IMR-90 (cell line): ENCODE data around the gene CD79A. TPM values are rescaled to one million over a fixed set of nuclear protein-coding genes. Genes with fewer than 3 reads are reported as not detected.

Source experiments
- ATAC-seq: fragments of 200-7000 bp; cut with Tn5 transposase; 2 replicates; pipeline ENCODE4 v1.9.1; 2020; ENCODE audit warnings: low read depth, mild to moderate bottlenecking, moderate library complexity
- BruUV-seq: library from RNA; stranded (reverse); fragments of 400-500 nt; replicated peaks from 2 replicates; lab custom pipeline; 2021; lab: Mats Ljungman, UMichigan
- CTCF ChIA-PET: fragments of 300-600 bp; formaldehyde crosslinking; extraction: SDS; loops from one replicate; lab custom pipeline; 2021; ENCODE audit warnings: antibody characterized with exemption; lab: Yijun Ruan, JAX
- POLR2A ChIA-PET: fragments of 300-600 bp; sonication (Branson Sonifier 250); formaldehyde crosslinking; loops from one replicate; lab custom pipeline; 2022; ENCODE audit warnings: antibody characterized with exemption; ENCODE audit not compliant: unreplicated experiment; lab: Charles Lee
- DNase-seq: peaks from one replicate; pipeline ENCODE4 v3.0.0; 2013
- H2AFZ ChIP-seq: replicated peaks from 2 replicates; pipeline ENCODE3; 2013; ENCODE audit warnings: low read length, mild to moderate bottlenecking; ENCODE audit not compliant: poor library complexity
- H2AK5ac ChIP-seq: 2 replicates; pipeline ENCODE4 v1.6.1; 2013; ENCODE audit warnings: low read depth, low read length, inconsistent platforms
- H2AK9ac ChIP-seq: replicated peaks from 2 replicates; pipeline ENCODE3; 2013; ENCODE audit warnings: mild to moderate bottlenecking, low read depth, low read length, moderate library complexity; ENCODE audit not compliant: poor library complexity
- H2BK120ac ChIP-seq: 2 replicates; pipeline ENCODE4 v1.6.1; 2013; ENCODE audit warnings: low read depth, low read length, inconsistent platforms
- H2BK15ac ChIP-seq: 3 replicates; pipeline ENCODE4 v1.6.1; 2013; ENCODE audit warnings: low read depth, low read length, inconsistent platforms
- H2BK20ac ChIP-seq: 2 replicates; pipeline ENCODE4 v1.6.1; 2013; ENCODE audit warnings: low read depth, mild to moderate bottlenecking, inconsistent platforms, low read length, moderate library complexity
- H2BK5ac ChIP-seq: 2 replicates; pipeline ENCODE4 v1.6.1; 2013; ENCODE audit warnings: mild to moderate bottlenecking, low read depth, low read length, inconsistent platforms; ENCODE audit not compliant: poor library complexity, severe bottlenecking
- H3K14ac ChIP-seq: replicated peaks from 2 replicates; pipeline ENCODE4 v1.6.1; 2013; ENCODE audit warnings: low read depth, low read length, inconsistent platforms
- H3K18ac ChIP-seq: 2 replicates; pipeline ENCODE4 v1.6.1; 2013; ENCODE audit warnings: low read depth, low read length, control low read depth
- H3K23ac ChIP-seq: 2 replicates; pipeline ENCODE4 v1.6.1; 2013; ENCODE audit warnings: low read depth, low read length, inconsistent platforms
- H3K27ac ChIP-seq: 2 replicates; pipeline ENCODE4 v1.5.1; 2013; ENCODE audit warnings: mild to moderate bottlenecking, control low read depth, low read length; ENCODE audit not compliant: insufficient read depth
- H3K27me3 ChIP-seq: 2 replicates; pipeline ENCODE4 v1.6.1; 2013; ENCODE audit warnings: low read length; ENCODE audit not compliant: control insufficient read depth, insufficient read depth
- H3K36me3 ChIP-seq: 2 replicates; pipeline ENCODE4 v1.6.1; 2013; ENCODE audit warnings: low read length, mixed read lengths; ENCODE audit not compliant: control insufficient read depth, insufficient read depth
- H3K4ac ChIP-seq: 2 replicates; pipeline ENCODE4 v1.6.1; 2013; ENCODE audit warnings: low read depth, low read length, inconsistent platforms
- H3K4me1 ChIP-seq: 2 replicates; pipeline ENCODE4 v1.6.1; 2013; ENCODE audit warnings: low read length, mixed read lengths; ENCODE audit not compliant: control insufficient read depth, insufficient read depth
- H3K4me2 ChIP-seq: 2 replicates; pipeline ENCODE4 v1.6.1; 2013; ENCODE audit warnings: low read depth, mild to moderate bottlenecking, control low read depth, low read length, moderate library complexity
- H3K4me3 ChIP-seq: 2 replicates; pipeline ENCODE4 v1.5.1; 2013; ENCODE audit warnings: low read depth, mild to moderate bottlenecking, control low read depth, low read length, moderate library complexity; ENCODE audit not compliant: insufficient read depth
- H3K56ac ChIP-seq: 2 replicates; pipeline ENCODE4 v1.6.1; 2013; ENCODE audit warnings: low read length, inconsistent platforms; ENCODE audit not compliant: insufficient read depth; ENCODE audit errors: extremely low read depth
- H3K79me1 ChIP-seq, 2 experiments: 2 replicates each; pipeline ENCODE4 v1.6.1; 2013; ENCODE audit warnings: low read length in 2 of 2, inconsistent platforms in 1 of 2, low read depth in 1 of 2
- H3K9ac ChIP-seq: 2 replicates; pipeline ENCODE4 v1.6.1; 2013; ENCODE audit warnings: low read depth, low read length, control low read depth
- H3K9me1 ChIP-seq: 2 replicates; pipeline ENCODE4 v1.6.1; 2013; ENCODE audit warnings: low read length, inconsistent platforms; ENCODE audit not compliant: insufficient read depth
- H3K9me3 ChIP-seq: 2 replicates; pipeline ENCODE4 v1.6.1; 2013; ENCODE audit warnings: low read length; ENCODE audit not compliant: control insufficient read depth, insufficient read depth
- H4K20me1 ChIP-seq: 2 replicates; pipeline ENCODE4 v1.6.1; 2013; ENCODE audit warnings: low read length, inconsistent platforms; ENCODE audit not compliant: insufficient read depth
- H4K5ac ChIP-seq: 2 replicates; pipeline ENCODE4 v1.6.1; 2013; ENCODE audit warnings: mild to moderate bottlenecking, low read depth, low read length, control low read depth
- H4K8ac ChIP-seq, 2 experiments: 2 replicates each; pipeline ENCODE4 v1.6.1; 2013; ENCODE audit warnings: low read depth in 2 of 2, low read length in 2 of 2, control low read depth in 1 of 2, inconsistent platforms in 1 of 2
- H4K91ac ChIP-seq: 2 replicates; pipeline ENCODE4 v1.6.1; 2013; ENCODE audit warnings: low read depth, low read length, inconsistent platforms; ENCODE audit not compliant: insufficient read depth
- CHD1 ChIP-seq: IDR thresholded peaks from 2 replicates; pipeline ENCODE4 v1.6.1; 2012; ENCODE audit warnings: low read depth, low read length, improper control_type of control experiment
- MAFK ChIP-seq: IDR thresholded peaks from 2 replicates; pipeline ENCODE4 v1.6.1; 2012; ENCODE audit warnings: low read depth, low read length, improper control_type of control experiment
- MAZ ChIP-seq: IDR thresholded peaks from 2 replicates; pipeline ENCODE4 v1.6.1; 2012; ENCODE audit warnings: low read depth, mild to moderate bottlenecking, low read length, improper control_type of control experiment, moderate library complexity, borderline replicate concordance
- NFE2L2 ChIP-seq: fragments of 150-350 bp; IDR thresholded peaks from 2 replicates; pipeline ENCODE4 v1.6.1; 2016; ENCODE audit warnings: low read depth, mild to moderate bottlenecking, low read length
- RCOR1 ChIP-seq: IDR thresholded peaks from 2 replicates; pipeline ENCODE4 v1.6.1; 2012; ENCODE audit warnings: mild to moderate bottlenecking, low read length, improper control_type of control experiment; ENCODE audit not compliant: insufficient replicate concordance
- WGBS, 2 experiments: methylation state at CpG; one replicate each; pipeline versions ENCODE4 v1.1.5 to v1.1.7; 2013; ENCODE audit warnings: missing lambda C conversion rate in 2 of 2; ENCODE audit not compliant: insufficient read length in 1 of 2; ENCODE audit errors: extremely low coverage in 2 of 2; 5-methylcytosine and 5-hydroxymethylcytosine counted together
- dilution Hi-C: fragments of 300-500 bp; cut with HindIII; formaldehyde crosslinking; loops from one replicate; pipeline ENCODE4 v1.14.3; 2018; ENCODE audit warnings: low sequenced_read_pairs; ENCODE audit not compliant: unreplicated experiment
- in situ Hi-C: fragments of 300-500 bp; cut with MboI; formaldehyde crosslinking; loops from 3 replicates; pipeline ENCODE4 v1.14.3; 2019; ENCODE audit warnings: low sequenced_read_pairs, inconsistent platforms, mixed read lengths
- intact Hi-C: fragments of 100-400 bp; cut with micrococcal nuclease; formaldehyde crosslinking; loops from 2 replicates; pipeline ENCODE4 v1.10.0; 2022
- polyA plus RNA-seq, 3 experiments: library from polyadenylated mRNA; depleted of rRNA; stranded (reverse); fragments of >200 nt; gene quantifications; 2 replicates each; pipeline ENCODE4 v1.2.3, GENCODE V29; 2012; ENCODE audit warnings: low replicate concordance in 1 of 3
- total RNA-seq: library from RNA; depleted of rRNA; stranded (reverse); fragments of >200 nt; gene quantifications from 2 replicates; pipeline ENCODE4 v1.2.3, GENCODE V29; 2012
- TF ChIP-seq, protein P1 (sequence below): conservative IDR thresholded peaks from 2 replicates; pipeline ENCODE4 v1.5.1; 2012; ENCODE audit warnings: mild to moderate bottlenecking, low read depth, low read length, improper control_type of control experiment
- TF ChIP-seq, protein P2 (sequence below): fragments of 150-350 bp; IDR thresholded peaks from 2 replicates; pipeline ENCODE4 v1.6.1; 2017; ENCODE audit warnings: mild to moderate bottlenecking, antibody characterized with exemption, low read length, low read depth

Gene CD79A
- total and polyA plus RNA-seq, 2 of the 4 experiments (the other 2 are of a cell fraction), result 0.19 TPM; not detected in 1

DNA sequence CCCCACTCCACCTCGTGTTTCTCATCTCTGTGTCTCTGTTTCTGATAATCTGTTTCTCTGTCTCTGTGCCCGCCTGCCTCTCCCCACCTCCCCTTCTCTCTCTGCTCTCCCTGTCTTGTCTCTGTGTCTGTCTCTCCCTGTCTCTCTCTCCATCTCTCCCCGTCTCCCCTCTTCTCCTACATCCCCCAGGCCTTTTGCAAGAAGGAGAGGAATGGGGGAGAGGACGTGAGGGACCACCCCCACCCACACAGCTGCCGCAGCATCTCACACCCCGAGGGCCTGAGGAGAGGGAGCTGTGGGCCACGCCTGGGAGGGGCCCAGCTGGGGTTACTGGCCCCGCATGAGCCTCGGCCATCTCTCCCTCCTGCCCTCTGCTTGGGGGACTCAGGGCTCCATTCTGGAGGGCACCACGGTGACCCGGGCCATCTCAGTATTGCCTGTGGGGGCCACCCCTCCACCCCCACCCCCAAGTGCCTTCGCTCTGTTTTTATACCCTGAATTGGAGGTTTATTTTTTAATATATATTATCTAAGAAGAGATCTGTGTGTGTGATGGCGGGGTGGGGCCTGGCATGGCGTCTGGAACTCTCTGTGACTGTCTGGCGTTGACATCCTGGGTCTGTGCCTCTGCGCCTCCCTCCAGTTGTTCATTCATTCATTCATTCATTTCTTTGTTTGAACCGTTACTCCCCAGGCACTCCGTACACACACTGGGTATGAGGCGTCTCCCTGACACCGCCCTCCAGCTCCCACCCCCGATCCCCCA lies 30.0 kb downstream of the CD79A start:
- TF ChIP-seq, protein P1, sequence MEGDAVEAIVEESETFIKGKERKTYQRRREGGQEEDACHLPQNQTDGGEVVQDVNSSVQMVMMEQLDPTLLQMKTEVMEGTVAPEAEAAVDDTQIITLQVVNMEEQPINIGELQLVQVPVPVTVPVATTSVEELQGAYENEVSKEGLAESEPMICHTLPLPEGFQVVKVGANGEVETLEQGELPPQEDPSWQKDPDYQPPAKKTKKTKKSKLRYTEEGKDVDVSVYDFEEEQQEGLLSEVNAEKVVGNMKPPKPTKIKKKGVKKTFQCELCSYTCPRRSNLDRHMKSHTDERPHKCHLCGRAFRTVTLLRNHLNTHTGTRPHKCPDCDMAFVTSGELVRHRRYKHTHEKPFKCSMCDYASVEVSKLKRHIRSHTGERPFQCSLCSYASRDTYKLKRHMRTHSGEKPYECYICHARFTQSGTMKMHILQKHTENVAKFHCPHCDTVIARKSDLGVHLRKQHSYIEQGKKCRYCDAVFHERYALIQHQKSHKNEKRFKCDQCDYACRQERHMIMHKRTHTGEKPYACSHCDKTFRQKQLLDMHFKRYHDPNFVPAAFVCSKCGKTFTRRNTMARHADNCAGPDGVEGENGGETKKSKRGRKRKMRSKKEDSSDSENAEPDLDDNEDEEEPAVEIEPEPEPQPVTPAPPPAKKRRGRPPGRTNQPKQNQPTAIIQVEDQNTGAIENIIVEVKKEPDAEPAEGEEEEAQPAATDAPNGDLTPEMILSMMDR, result no peak
- TF ChIP-seq, protein P2, sequence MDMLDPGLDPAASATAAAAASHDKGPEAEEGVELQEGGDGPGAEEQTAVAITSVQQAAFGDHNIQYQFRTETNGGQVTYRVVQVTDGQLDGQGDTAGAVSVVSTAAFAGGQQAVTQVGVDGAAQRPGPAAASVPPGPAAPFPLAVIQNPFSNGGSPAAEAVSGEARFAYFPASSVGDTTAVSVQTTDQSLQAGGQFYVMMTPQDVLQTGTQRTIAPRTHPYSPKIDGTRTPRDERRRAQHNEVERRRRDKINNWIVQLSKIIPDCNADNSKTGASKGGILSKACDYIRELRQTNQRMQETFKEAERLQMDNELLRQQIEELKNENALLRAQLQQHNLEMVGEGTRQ, result no peak
- TF ChIP-seq MAZ, result no peak
- no peak for TF ChIP-seq CHD1
- TF ChIP-seq RCOR1, result no peak
- no peak for TF ChIP-seq MAFK
- TF ChIP-seq NFE2L2, result no peak
- no peak overlapping the region for H3K56ac ChIP-seq
- H3K4ac ChIP-seq, result no peak overlapping the region
- H3K18ac ChIP-seq, result no peak overlapping the region
- H3K4me2 ChIP-seq, result no peak overlapping the region
- no peak overlapping the region for H2AFZ ChIP-seq
- H3K9me3 ChIP-seq, result no peaks in the 10 kb centered on the region
- H2AK9ac ChIP-seq, result no peak overlapping the region
- no peak overlapping the region for H2BK15ac ChIP-seq
- no peak overlapping the region for H4K91ac ChIP-seq
- POLR2A ChIA-PET, result no interaction called here
- H4K5ac ChIP-seq, result no peak overlapping the region
- in situ Hi-C loops, result no loop called here
- peaks cover 48% of the 10 kb centered on the region for H3K36me3 ChIP-seq
- H2BK20ac ChIP-seq, result no peak overlapping the region
- no peaks in the 10 kb centered on the region for H3K4me1 ChIP-seq
- no peak overlapping the region for H4K8ac ChIP-seq
- no peaks in the 10 kb centered on the region; the same call in 1 of the 2 replicates for H3K9me1 ChIP-seq
- H4K20me1 ChIP-seq, result peaks cover 25% of the 10 kb centered on the region
- H3K79me1 ChIP-seq, result 0 out of 4 replicates have a peak, but pooled peaks cover 0 to 3% of the 10 kb centered on the region in 2 experiments
- H2AK5ac ChIP-seq, result no peak overlapping the region
- DNase-seq, result no peak
- intact Hi-C loops, result no loop called here
- CTCF ChIA-PET, result no interaction called here
- no peak overlapping the region for H3K27ac ChIP-seq
- 88% methylated on average over 4 of the region's 21 CpGs; no CpG with 5 or more reads in 1 of the 2 experiments for WGBS, 2 experiments
- BruUV-seq, result no TSS peak
- H3K9ac ChIP-seq, result no peak overlapping the region
- dilution Hi-C loops, result no loop called here
- ATAC-seq, result no peak
- H3K14ac ChIP-seq, result no peak overlapping the region
- no peak overlapping the region for H2BK5ac ChIP-seq
- no peak overlapping the region for H2BK120ac ChIP-seq
- peaks cover 17% of the 10 kb centered on the region for H3K27me3 ChIP-seq
- no peak overlapping the region for H3K4me3 ChIP-seq
- no peak overlapping the region for H3K23ac ChIP-seq
